Calu3 (cell line): ENCODE data around the gene SCML2. TPM values are rescaled to one million over a fixed set of nuclear protein-coding genes. Genes with fewer than 3 reads are reported as not detected.

Experiments used
- BruUV-seq: library from RNA; stranded (reverse); fragments of 400-500 nt; replicated peaks from 2 replicates; lab custom pipeline; 2021; lab: Mats Ljungman, UMichigan
- CTCF ChIA-PET: fragments of 300-600 bp; sonication (Branson Sonifier 250); formaldehyde crosslinking; loops from one replicate; lab custom pipeline; 2022; ENCODE audit warnings: antibody characterized with exemption; lab: Charles Lee
- DNase-seq: peaks from one replicate; pipeline ENCODE4 v3.0.0; 2022
- H3K27ac Mint-ChIP-seq: one replicate; pipeline ENCODE4 v1.8.0; 2022; ENCODE audit warnings: mixed read lengths; ENCODE audit not compliant: unreplicated experiment
- H3K27me3 Mint-ChIP-seq: one replicate; pipeline ENCODE4 v1.8.0; 2022; ENCODE audit warnings: mixed read lengths; ENCODE audit not compliant: unreplicated experiment
- H3K36me3 Mint-ChIP-seq: one replicate; pipeline ENCODE4 v1.8.0; 2022; ENCODE audit warnings: mild to moderate bottlenecking, moderate library complexity, mixed read lengths; ENCODE audit not compliant: insufficient read depth, unreplicated experiment
- H3K4me1 Mint-ChIP-seq: one replicate; pipeline ENCODE4 v1.8.0; 2022; ENCODE audit warnings: mild to moderate bottlenecking, low read depth, mixed read lengths; ENCODE audit not compliant: unreplicated experiment
- H3K4me3 Mint-ChIP-seq: one replicate; pipeline ENCODE4 v1.8.0; 2022; ENCODE audit warnings: mild to moderate bottlenecking, low read depth, moderate library complexity, mixed read lengths; ENCODE audit not compliant: unreplicated experiment
- H3K9me3 Mint-ChIP-seq: one replicate; pipeline ENCODE4 v1.8.0; 2022; ENCODE audit warnings: low read depth, mixed read lengths; ENCODE audit not compliant: unreplicated experiment
- CTCF ChIP-seq: fragments of 200-600 bp; IDR thresholded peaks from one replicate; pipeline ENCODE4 v1.8.0; 2022; ENCODE audit warnings: antibody characterized with exemption; ENCODE audit not compliant: unreplicated experiment
- intact Hi-C: fragments of 100-400 bp; cut with micrococcal nuclease; formaldehyde crosslinking; loops from one replicate; pipeline ENCODE4 v1.10.0; 2022; ENCODE audit not compliant: unreplicated experiment
- total RNA-seq: library from RNA; stranded (reverse); gene quantifications from 2 replicates; pipeline ENCODE4 v1.2.3, GENCODE V29; 2022

Gene SCML2
- total RNA-seq, 1 experiment from 2014 or later: 1.4 TPM

DNA sequence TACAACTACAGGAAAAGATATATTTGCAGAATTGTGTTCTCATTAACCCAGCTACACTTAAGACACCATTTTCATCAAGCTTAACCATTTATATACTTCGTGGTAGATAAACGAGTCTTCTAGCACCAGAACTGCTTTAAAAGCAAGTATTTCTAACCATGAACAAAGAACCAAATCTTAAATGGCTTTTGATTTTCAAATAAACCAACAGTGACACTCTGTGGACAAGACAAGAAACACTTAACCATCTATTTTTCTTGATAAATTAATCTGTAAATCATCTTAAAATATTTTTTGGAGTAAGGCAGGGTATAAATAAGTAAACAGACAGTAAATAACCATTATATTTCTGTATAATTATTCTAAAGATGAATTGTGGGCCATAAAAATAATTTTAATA is 144.0 kb downstream of the SCML2 start:
- no peak for TF ChIP-seq CTCF
- Mint-ChIP-seq H3K9me3 (no peaks in the 10 kb centered on the region), H3K4me1 (no peaks in the 10 kb centered on the region), H3K27me3 (peaks cover 30% of the 10 kb centered on the region), H3K4me3 (no peak overlapping the region), H3K36me3 (no peaks in the 10 kb centered on the region), H3K27ac (no peak overlapping the region)
- no peak for DNase-seq
- no TSS peak for BruUV-seq
- intact Hi-C loops: loop anchor here (2.0 to 10.0 kb wide), 3 partner anchors 276 to 466 kb away; no protein-coding TSS in a partner anchor
- CTCF ChIA-PET: no interaction called here

- Mint-ChIP-seq H3K36me3 (no peaks in the 10 kb centered on the region), H3K4me3 (no peak overlapping the region), H3K27me3 (peaks cover 51% of the 10 kb centered on the region), H3K4me1 (no peaks in the 10 kb centered on the region), H3K27ac (no peak overlapping the region), H3K9me3 (no peaks in the 10 kb centered on the region)
- intact Hi-C loops: no loop called here
- CTCF ChIA-PET: no interaction called here
- no peak for DNase-seq
- no peak for TF ChIP-seq CTCF
- no TSS peak for BruUV-seq
These were observed 147.8 kb downstream of the SCML2 start for GRCh38 chrX:18206657-18207056.

DNA sequence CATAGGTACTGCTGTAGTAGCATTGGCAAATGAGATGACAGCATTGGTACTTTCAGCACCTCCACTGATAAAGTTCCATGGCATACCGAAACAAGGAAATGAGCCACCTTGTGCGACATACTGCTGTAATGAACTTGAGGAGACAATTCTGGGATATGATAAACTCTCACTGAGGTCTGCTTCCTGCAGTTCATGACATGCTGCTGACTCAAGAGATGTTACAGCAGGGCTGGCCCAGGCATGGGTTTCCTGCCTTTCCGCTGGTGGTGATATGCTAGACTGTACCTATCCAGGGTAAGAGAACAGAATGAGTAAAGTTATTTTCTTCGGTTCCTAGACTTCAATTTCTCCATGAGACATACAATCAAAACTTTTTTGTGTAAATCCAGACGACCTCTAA is 150.9 kb downstream of the SCML2 start:
- TF ChIP-seq CTCF: no peak
- CTCF ChIA-PET: no interaction called here
- Mint-ChIP-seq H3K27me3 (peaks cover 51% of the 10 kb centered on the region), H3K36me3 (no peaks in the 10 kb centered on the region), H3K4me1 (no peaks in the 10 kb centered on the region), H3K27ac (no peak overlapping the region), H3K4me3 (no peak overlapping the region), H3K9me3 (no peaks in the 10 kb centered on the region)
- BruUV-seq: no TSS peak
- DNase-seq: no peak
- intact Hi-C loops: no loop called here

GRCh38 chrX:18194688-18195087 is 159.8 kb downstream of the SCML2 start:
- no peaks in the 10 kb centered on the region for H3K9me3 Mint-ChIP-seq
- H3K27ac Mint-ChIP-seq: no peak overlapping the region
- BruUV-seq: no TSS peak
- intact Hi-C loops: no loop called here
- no peak for DNase-seq
- no peak for TF ChIP-seq CTCF
- H3K4me1 Mint-ChIP-seq: no peaks in the 10 kb centered on the region
- peaks cover 64% of the 10 kb centered on the region for H3K27me3 Mint-ChIP-seq
- no peak overlapping the region for H3K4me3 Mint-ChIP-seq
- CTCF ChIA-PET: no interaction called here
- H3K36me3 Mint-ChIP-seq: no peaks in the 10 kb centered on the region

Other genes with a start within 250 kb of the SCML2 start
- gene BEND2, start 133.8 kb downstream of the SCML2 start, total RNA-seq: not detected in 2 replicates
- 17.7 and 20.9 TPM in 2 replicates for gene CDKL5, start 70.9 kb upstream of the SCML2 start, total RNA-seq